CD4-positive, alpha-beta memory T cell (primary cell): ENCODE measurements around the gene NCF1. TPM values are rescaled to one million over a fixed set of nuclear protein-coding genes. Genes with fewer than 3 reads are reported as not detected.
"Not testable (repeated sequence)": the region's sequence is repeated elsewhere in the genome, so short reads cannot be mapped to it uniquely, and the experiment has no call there.

Source experiments
- CTCF ChIA-PET: fragments of 350-600 bp; sonication (Branson Sonifier 250); formaldehyde crosslinking; loops from one replicate; lab custom pipeline; 2021; ENCODE audit warnings: inconsistent platforms; ENCODE audit not compliant: partially characterized antibody; lab: Charles Lee
- POLR2A ChIA-PET: fragments of 350-600 bp; sonication (Branson Sonifier 250); formaldehyde crosslinking; loops from one replicate; lab custom pipeline; 2021; ENCODE audit not compliant: partially characterized antibody; lab: Charles Lee
- DNase-seq, 5 donors: peaks; one replicate each; pipeline versions ENCODE4 v3.0.0 to v3.0.0-alpha.2; 2020 to 2022; ENCODE audit warnings: mixed read lengths in 1 of 5
- H3K27ac ChIP-seq: one replicate; pipeline ENCODE4 v1.7.0; 2013; ENCODE audit warnings: low read depth, low read length
- H3K27me3 ChIP-seq: 2 replicates; pipeline ENCODE4 v1.7.0; 2013; ENCODE audit warnings: mild to moderate bottlenecking, low read length, moderate library complexity; ENCODE audit not compliant: insufficient read depth
- H3K36me3 ChIP-seq: 2 replicates; pipeline ENCODE4 v1.7.0; 2013; ENCODE audit warnings: mild to moderate bottlenecking, low read length, moderate library complexity; ENCODE audit not compliant: insufficient read depth
- H3K4me1 ChIP-seq: 2 replicates; pipeline ENCODE4 v1.7.0; 2013; ENCODE audit warnings: mild to moderate bottlenecking, low read length, moderate library complexity; ENCODE audit not compliant: insufficient read depth
- H3K4me3 ChIP-seq, 2 donors: one replicate each; pipeline ENCODE4 v1.7.0; 2013; ENCODE audit warnings: low read length in 2 of 2, mild to moderate bottlenecking in 1 of 2
- H3K9me3 ChIP-seq, 2 donors: one replicate each; pipeline ENCODE4 v1.7.0; 2013; ENCODE audit warnings: low read length in 2 of 2, control low read depth in 1 of 2; ENCODE audit not compliant: control insufficient read depth in 1 of 2
- H3K27ac Mint-ChIP-seq, 7 donors: one replicate each; pipeline ENCODE4 v1.8.0; 2020 to 2021; ENCODE audit warnings: mixed read lengths in 7 of 7, mild to moderate bottlenecking in 6 of 7, inconsistent platforms in 3 of 7, moderate library complexity in 3 of 7
- H3K27me3 Mint-ChIP-seq, 2 donors: one replicate each; pipeline ENCODE4 v1.8.0; 2020 to 2021; ENCODE audit warnings: mixed read lengths in 2 of 2
- H3K36me3 Mint-ChIP-seq, 2 donors: one replicate each; pipeline ENCODE4 v1.8.0; 2020 to 2021; ENCODE audit warnings: mixed read lengths in 2 of 2, inconsistent platforms in 1 of 2, mild to moderate bottlenecking in 1 of 2
- H3K4me1 Mint-ChIP-seq, 4 donors: one replicate each; pipeline ENCODE4 v1.8.0; 2020 to 2021; ENCODE audit warnings: mixed read lengths in 4 of 4, mild to moderate bottlenecking in 1 of 4
- H3K4me3 Mint-ChIP-seq, 8 donors: one replicate each; pipeline ENCODE4 v1.8.0; 2020 to 2021; ENCODE audit warnings: mixed read lengths in 8 of 8, mild to moderate bottlenecking in 7 of 8, moderate library complexity in 6 of 8, inconsistent platforms in 3 of 8
- H3K9me3 Mint-ChIP-seq, 8 donors: one replicate each; pipeline ENCODE4 v1.8.0; 2020 to 2021; ENCODE audit warnings: mixed read lengths in 8 of 8, mild to moderate bottlenecking in 5 of 8, inconsistent platforms in 3 of 8, moderate library complexity in 1 of 8
- intact Hi-C: fragments of 100-400 bp; cut with micrococcal nuclease; formaldehyde crosslinking; loops from one replicate; pipeline ENCODE4 v1.15.1; 2023
- polyA plus RNA-seq, 2 donors: library from polyadenylated mRNA; unstranded; fragments of 300-500 nt; fragmentation: Illumina TruSeq; gene quantifications; one replicate each; pipeline ENCODE4 v1.2.3, GENCODE V29; 2021
- total RNA-seq, 2 experiments: library from RNA; stranded (reverse); gene quantifications; one replicate each; pipeline ENCODE4 v1.2.3, GENCODE V29; 2021

NCF1 gene
- 1 to 10 TPM; 5.0 to 6.8 TPM for total RNA-seq
- 1 to 10 TPM; 3.6 to 8.1 TPM for polyA plus RNA-seq

- intact Hi-C loops, CTCF ChIA-PET, H3K27ac Mint-ChIP-seq, H3K4me1 Mint-ChIP-seq, POLR2A ChIA-PET, H3K4me3 Mint-ChIP-seq, H3K4me3 ChIP-seq, H3K27me3 ChIP-seq, H3K9me3 ChIP-seq, H3K27ac ChIP-seq, DNase-seq, H3K36me3 Mint-ChIP-seq, H3K4me1 ChIP-seq, H3K36me3 ChIP-seq, H3K27me3 Mint-ChIP-seq, H3K9me3 Mint-ChIP-seq: not testable (repeated sequence)
Observed at GRCh38 chr7:74773760-74774750, at the start of gene NCF1. TSS of gene NCF1 (plus strand) at chr7:74774011. CDS start at chr7:74774032, 21 bp downstream.

- intact Hi-C loops: no loop called here
- Histone ChIP-seq H3K27me3 (no peaks in the 10 kb centered on the region), H3K9me3 (no peaks in the 10 kb centered on the region), H3K27ac (no peak overlapping the region), H3K4me1 (no peaks in the 10 kb centered on the region), H3K4me3 (no peak overlapping the region), H3K36me3 (peaks cover 12% of the 10 kb centered on the region)
- Mint-ChIP-seq H3K4me3 (no peak overlapping the region), H3K9me3 (no peaks in the 10 kb centered on the region), H3K27ac (peak overlapping the region in 4 of 7 donors; percentile 30 to 62 (median 51)), H3K27me3 (no peaks in the 10 kb centered on the region), H3K36me3 (peaks cover 21 to 28% of the 10 kb centered on the region in 2 donors), H3K4me1 (peaks cover 0 to 6% (median under 1%) of the 10 kb centered on the region in 4 donors)
- ChIA-PET POLR2A (no interaction called here), CTCF (interaction anchor here (1.2 kb wide), 1 partner anchor 89 kb away, joined by 3 read pairs; no protein-coding TSS in a partner anchor)
- DNase-seq: no peak
Observed at GRCh38 chr7:74725840-74726239, 48.0 kb upstream of the NCF1 start.

GRCh38 chr7:74726309-74727101 is 47.3 kb upstream of the NCF1 start:
- ChIA-PET POLR2A (no interaction called here), CTCF (no interaction called here)
- intact Hi-C loops: no loop called here
- Mint-ChIP-seq H3K9me3 (no peaks in the 10 kb centered on the region), H3K4me1 (peaks cover 0 to 6% (median under 1%) of the 10 kb centered on the region in 4 donors), H3K36me3 (peaks cover 21 to 29% of the 10 kb centered on the region in 2 donors), H3K27me3 (no peaks in the 10 kb centered on the region), H3K27ac (no peak overlapping the region), H3K4me3 (no peak overlapping the region)
- Histone ChIP-seq H3K36me3 (peaks cover 12% of the 10 kb centered on the region), H3K4me3 (no peak overlapping the region), H3K9me3 (no peaks in the 10 kb centered on the region), H3K27me3 (no peaks in the 10 kb centered on the region), H3K27ac (no peak overlapping the region), H3K4me1 (no peaks in the 10 kb centered on the region)
- no peak for DNase-seq

GRCh38 chr7:74728686-74729085 is 45.1 kb upstream of the NCF1 start:
- H3K27ac Mint-ChIP-seq: not testable (repeated sequence)

GRCh38 chr7:74730186-74730585 is 43.6 kb upstream of the NCF1 start:
- H3K4me1 ChIP-seq, H3K4me3 Mint-ChIP-seq, H3K9me3 Mint-ChIP-seq, H3K4me3 ChIP-seq, H3K9me3 ChIP-seq, H3K27ac ChIP-seq, H3K27me3 Mint-ChIP-seq, intact Hi-C loops, H3K4me1 Mint-ChIP-seq, H3K27ac Mint-ChIP-seq, DNase-seq, H3K36me3 ChIP-seq, POLR2A ChIA-PET, CTCF ChIA-PET, H3K27me3 ChIP-seq: not testable (repeated sequence)
- H3K36me3 Mint-ChIP-seq: peaks cover 5 to 10% of the 10 kb centered on the region in 2 donors

More at GRCh38 chr7:74728686-74729085, 45.1 kb upstream of the NCF1 start:
- H3K27me3 ChIP-seq, DNase-seq, H3K4me1 Mint-ChIP-seq, H3K4me3 Mint-ChIP-seq, H3K4me3 ChIP-seq, H3K4me1 ChIP-seq, H3K9me3 Mint-ChIP-seq, H3K27ac ChIP-seq, CTCF ChIA-PET, H3K27me3 Mint-ChIP-seq, H3K9me3 ChIP-seq, intact Hi-C loops, POLR2A ChIA-PET, H3K36me3 ChIP-seq: not testable (repeated sequence)
- H3K36me3 Mint-ChIP-seq: peaks cover 8 to 16% of the 10 kb centered on the region in 2 donors

GRCh38 chr7:74739974-74740703 is 33.7 kb upstream of the NCF1 start:
- H3K27me3 Mint-ChIP-seq, H3K36me3 ChIP-seq, H3K4me3 Mint-ChIP-seq, POLR2A ChIA-PET, H3K4me1 ChIP-seq, H3K4me3 ChIP-seq, H3K9me3 ChIP-seq, H3K4me1 Mint-ChIP-seq, H3K27me3 ChIP-seq, intact Hi-C loops, H3K9me3 Mint-ChIP-seq, DNase-seq, H3K27ac Mint-ChIP-seq, H3K27ac ChIP-seq, H3K36me3 Mint-ChIP-seq, CTCF ChIA-PET: not testable (repeated sequence)
